Body of pancreas (tissue), 4 donors: ENCODE results near the gene HMX1.

Source experiments
- CTCF ChIP-seq, 7 experiments: fragments of 450-650 bp in 4 of 7; fragments of 200-600 bp in 3 of 7; sonication (generic) in 3 of 7; IDR thresholded peaks; one replicate each; pipeline ENCODE4 v1.5.1; 2016 to 2019; ENCODE audit warnings: antibody characterized with exemption in 7 of 7
- POLR2A ChIP-seq, 3 donors: fragments of 450-650 bp; IDR thresholded peaks; one replicate each; pipeline ENCODE4 v1.6.1; 2016; ENCODE audit warnings: antibody characterized with exemption in 3 of 3, mild to moderate bottlenecking in 2 of 3

- TF ChIP-seq POLR2A (IDR thresholded peaks at IDR 0.05) (no peak), CTCF (IDR thresholded peaks at IDR 0.05) (no peak)
These were observed 48.8 kb upstream of the HMX1 start for GRCh38 chr4:8920289-8920965.
